ENCODE results near the gene CAV2. TPM values are rescaled to one million over a fixed set of nuclear protein-coding genes. Genes with fewer than 3 reads are reported as not detected.
A peak's percentile ranks its signal among the peaks of the same experiment; 100 is the strongest.

CAV2 gene
- total RNA-seq, 4 donors from 2014 or later: 142 to 188 (median 170) TPM

- no peaks in the 10 kb centered on the region for H3K27me3 ChIP-seq
- 0% methylated on average over 1 to 3 of the region's 36 CpGs for WGBS, 2 donors (ENCODE audit: low coverage in 1 of 2)
- no peaks in the 10 kb centered on the region for H3K9me3 ChIP-seq
- H3K4me1 ChIP-seq: peaks cover 0 to 47% (median 0%) of the 10 kb centered on the region in 3 donors
- no peak for TF ChIP-seq POLR2AphosphoS5 (IDR thresholded peaks at IDR 0.05)
- no peak for TF ChIP-seq POLR2A (IDR thresholded peaks at IDR 0.05)
- peak in 2 of 4 experiments; percentile 35 to 44 for TF ChIP-seq CTCF (IDR thresholded peaks at IDR 0.05)
- no peak for TF ChIP-seq EP300 (IDR thresholded peaks at IDR 0.05)
- no peak for ATAC-seq
- H3K36me3 ChIP-seq: peaks cover 0 to 9% of the 10 kb centered on the region in 2 donors
- H3K27ac ChIP-seq: peak overlapping the region; percentile 91 to 98 (median 95)
- H3K4me3 ChIP-seq: peak overlapping the region; percentile 68 to 75
Observed at GRCh38 chr7:116525298-116525912, 25.9 kb downstream of the CAV2 start.

- H3K27ac ChIP-seq: peak overlapping the region; percentile 91 to 98 (median 95)
- 0 to 2% methylated on average over 15 to 16 of the region's 83 CpGs for WGBS, 2 donors (ENCODE audit: low coverage in 1 of 2)
- no peaks in the 10 kb centered on the region for H3K9me3 ChIP-seq
- H3K36me3 ChIP-seq: peaks cover 0 to 9% of the 10 kb centered on the region in 2 donors
- TF ChIP-seq POLR2AphosphoS5 (IDR thresholded peaks at IDR 0.05) (peak; percentile 89), CTCF (IDR thresholded peaks at IDR 0.05) (peak; percentile 80 to 95 (median 94)), POLR2A (IDR thresholded peaks at IDR 0.05) (peak; percentile 79), EP300 (IDR thresholded peaks at IDR 0.05) (no peak)
- H3K27me3 ChIP-seq: no peaks in the 10 kb centered on the region
- peak overlapping the region; percentile 68 to 75 for H3K4me3 ChIP-seq
- peaks cover 0 to 55% (median 0%) of the 10 kb centered on the region in 3 donors for H3K4me1 ChIP-seq
- peak; percentile 82 for ATAC-seq
Observed at GRCh38 chr7:116525913-116526861, 26.6 kb downstream of the CAV2 start.

GRCh38 chr7:116526897-116527296, 27.4 kb downstream of the CAV2 start:
- peaks cover 0 to 9% of the 10 kb centered on the region in 2 donors for H3K36me3 ChIP-seq
- no peak for ATAC-seq
- peaks cover 0 to 62% (median 0%) of the 10 kb centered on the region in 3 donors for H3K4me1 ChIP-seq
- no peak for TF ChIP-seq POLR2A (IDR thresholded peaks at IDR 0.05)
- no peak for TF ChIP-seq EP300 (IDR thresholded peaks at IDR 0.05)
- no peak for TF ChIP-seq POLR2AphosphoS5 (IDR thresholded peaks at IDR 0.05)
- no peak for TF ChIP-seq CTCF (IDR thresholded peaks at IDR 0.05)
- H3K4me3 ChIP-seq: peak overlapping the region; percentile 68 to 75
- peak overlapping the region; percentile 41 to 98 (median 94) for H3K27ac ChIP-seq
- no peaks in the 10 kb centered on the region for H3K27me3 ChIP-seq
- no peaks in the 10 kb centered on the region for H3K9me3 ChIP-seq
- 12% methylated on average over 4 to 5 of the region's 5 CpGs for WGBS, 2 donors (ENCODE audit: low coverage in 1 of 2)

GRCh38 chr7:116527521-116527920, 28.0 kb downstream of the CAV2 start:
- Histone ChIP-seq H3K36me3 (peaks cover 0 to 15% of the 10 kb centered on the region in 2 donors), H3K27ac (peak overlapping the region; percentile 41 to 98 (median 94)), H3K9me3 (no peaks in the 10 kb centered on the region), H3K27me3 (no peaks in the 10 kb centered on the region), H3K4me3 (peak overlapping the region; percentile 68 to 75), H3K4me1 (peaks cover 0 to 69% (median 0%) of the 10 kb centered on the region in 3 donors)
- 7 to 20% methylated on average over 3 of the region's 3 CpGs for WGBS, 2 donors (ENCODE audit: low coverage in 1 of 2)
- TF ChIP-seq CTCF (IDR thresholded peaks at IDR 0.05): no peak
- TF ChIP-seq POLR2A (IDR thresholded peaks at IDR 0.05): no peak
- no peak for TF ChIP-seq EP300 (IDR thresholded peaks at IDR 0.05)
- TF ChIP-seq POLR2AphosphoS5 (IDR thresholded peaks at IDR 0.05): no peak
- no peak for ATAC-seq

Data from gastroesophageal sphincter (tissue), 4 donors.